HFFc6 (cell line): ENCODE data around the gene CRIP3. TPM values are rescaled to one million over a fixed set of nuclear protein-coding genes. Genes with fewer than 3 reads are reported as not detected.

Experiments
- DNase-seq: peaks from one replicate; pipeline ENCODE4 v3.0.0-alpha.2; 2018
- H3K27ac Mint-ChIP-seq: 2 replicates; pipeline ENCODE4 v1.8.0; 2020; ENCODE audit warnings: mild to moderate bottlenecking, mixed read lengths
- H3K27me3 Mint-ChIP-seq: 2 replicates; pipeline ENCODE4 v1.8.0; 2021; ENCODE audit warnings: mild to moderate bottlenecking, moderate library complexity, mixed read lengths; ENCODE audit not compliant: insufficient read depth
- H3K36me3 Mint-ChIP-seq: 2 replicates; pipeline ENCODE4 v1.8.0; 2021; ENCODE audit warnings: low read depth, mixed read lengths
- H3K4me1 Mint-ChIP-seq: 2 replicates; pipeline ENCODE4 v1.8.0; 2020; ENCODE audit warnings: low read depth, mixed read lengths
- H3K4me3 Mint-ChIP-seq: 2 replicates; pipeline ENCODE4 v1.8.0; 2020; ENCODE audit warnings: mild to moderate bottlenecking, moderate library complexity, mixed read lengths
- H3K9me3 Mint-ChIP-seq: 2 replicates; pipeline ENCODE4 v1.8.0; 2020; ENCODE audit warnings: mild to moderate bottlenecking, mixed read lengths
- CTCF ChIP-seq: fragments of 200-600 bp; sonication (generic); IDR thresholded peaks from 2 replicates; pipeline ENCODE4 v1.5.0; 2021; ENCODE audit warnings: antibody characterized with exemption, mild to moderate bottlenecking
- total RNA-seq, 6 experiments: library from RNA; stranded (reverse); fragmentation: NEBNext Ultra II Directional; extraction: Animal tissue kit (Norgen Biotek cat#: 25700); gene quantifications; 2 replicates in 1 of 6; 3 replicates in 5 of 6; pipeline ENCODE4 v1.2.3, GENCODE V29; 2021

Gene CRIP3
- total RNA-seq, 6 experiments from 2014 or later, result not detected

- no peak overlapping the region for H3K27ac Mint-ChIP-seq
- no peaks in the 10 kb centered on the region for H3K9me3 Mint-ChIP-seq
- no peak for DNase-seq
- no peak for TF ChIP-seq CTCF
- peaks cover 13% of the 10 kb centered on the region for H3K4me1 Mint-ChIP-seq
- H3K36me3 Mint-ChIP-seq, result no peaks in the 10 kb centered on the region
- H3K4me3 Mint-ChIP-seq, result no peak overlapping the region
- H3K27me3 Mint-ChIP-seq, result peaks cover 19% of the 10 kb centered on the region
Measured at GRCh38 chr6:43283514-43283901, 25.1 kb downstream of the CRIP3 start.

GRCh38 chr6:43282636-43283513, 25.8 kb downstream of the CRIP3 start:
- no peaks in the 10 kb centered on the region for H3K9me3 Mint-ChIP-seq
- peaks cover 16% of the 10 kb centered on the region for H3K27me3 Mint-ChIP-seq
- TF ChIP-seq CTCF, result no peak
- H3K36me3 Mint-ChIP-seq, result no peaks in the 10 kb centered on the region
- H3K27ac Mint-ChIP-seq, result no peak overlapping the region
- H3K4me3 Mint-ChIP-seq, result no peak overlapping the region
- peaks cover 19% of the 10 kb centered on the region for H3K4me1 Mint-ChIP-seq
- DNase-seq, result no peak

- DNase-seq, result no peak
- TF ChIP-seq CTCF, result no peak
- Mint-ChIP-seq H3K9me3 (no peaks in the 10 kb centered on the region), H3K4me1 (peaks cover 25% of the 10 kb centered on the region), H3K4me3 (no peak overlapping the region), H3K36me3 (no peaks in the 10 kb centered on the region), H3K27ac (no peak overlapping the region), H3K27me3 (peaks cover 13% of the 10 kb centered on the region)
Measured at GRCh38 chr6:43282060-43282459, 26.6 kb downstream of the CRIP3 start.

- H3K27me3 Mint-ChIP-seq, result peaks cover 12% of the 10 kb centered on the region
- no peak overlapping the region for H3K27ac Mint-ChIP-seq
- peaks cover 25% of the 10 kb centered on the region for H3K4me1 Mint-ChIP-seq
- DNase-seq, result no peak
- H3K4me3 Mint-ChIP-seq, result no peak overlapping the region
- H3K9me3 Mint-ChIP-seq, result no peaks in the 10 kb centered on the region
- no peaks in the 10 kb centered on the region for H3K36me3 Mint-ChIP-seq
- TF ChIP-seq CTCF, result no peak
Measured at GRCh38 chr6:43280234-43280633, 28.4 kb downstream of the CRIP3 start.

GRCh38 chr6:43278524-43279078, 30.0 kb downstream of the CRIP3 start:
- no peak overlapping the region for H3K4me3 Mint-ChIP-seq
- DNase-seq, result peak; percentile 53
- no peaks in the 10 kb centered on the region for H3K36me3 Mint-ChIP-seq
- TF ChIP-seq CTCF, result no peak
- peaks cover 21% of the 10 kb centered on the region for H3K27me3 Mint-ChIP-seq
- H3K9me3 Mint-ChIP-seq, result no peaks in the 10 kb centered on the region
- peaks cover 25% of the 10 kb centered on the region for H3K4me1 Mint-ChIP-seq
- H3K27ac Mint-ChIP-seq, result peak overlapping the region; percentile 84
